Measurements from ENCODE around the gene ROBO1.

The ROBO1 gene

DNA sequence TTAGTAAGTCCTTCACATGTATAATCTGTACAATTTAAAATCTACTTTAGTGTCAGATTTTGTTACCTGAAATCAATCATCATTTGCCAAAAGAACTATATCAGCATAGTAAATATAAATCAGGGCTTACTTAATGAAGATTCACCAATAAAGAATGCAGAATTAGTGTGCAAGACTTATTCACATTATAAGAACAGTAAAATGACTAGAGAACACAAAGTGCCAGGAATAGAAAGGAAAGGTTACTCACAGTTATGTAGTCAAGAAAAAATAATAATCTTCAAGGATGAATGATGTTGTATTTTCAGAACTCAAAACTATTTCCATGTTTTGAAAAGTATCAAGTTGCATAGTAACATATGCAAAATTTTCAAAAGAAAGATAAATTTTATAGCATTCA, 891.9 kb downstream of the ROBO1 start:
- H3K9me3 Mint-ChIP-seq: no peaks in the 10 kb centered on the region
- H3K4me1 Mint-ChIP-seq (ENCODE audit: low read depth): no peaks in the 10 kb centered on the region
- no peak overlapping the region for H3K4me3 Mint-ChIP-seq
- no peak overlapping the region for H3K27ac Mint-ChIP-seq
- no peaks in the 10 kb centered on the region for H3K27me3 Mint-ChIP-seq (ENCODE audit: low read depth)
- H3K36me3 Mint-ChIP-seq (ENCODE audit: low read depth): no peaks in the 10 kb centered on the region

DNA sequence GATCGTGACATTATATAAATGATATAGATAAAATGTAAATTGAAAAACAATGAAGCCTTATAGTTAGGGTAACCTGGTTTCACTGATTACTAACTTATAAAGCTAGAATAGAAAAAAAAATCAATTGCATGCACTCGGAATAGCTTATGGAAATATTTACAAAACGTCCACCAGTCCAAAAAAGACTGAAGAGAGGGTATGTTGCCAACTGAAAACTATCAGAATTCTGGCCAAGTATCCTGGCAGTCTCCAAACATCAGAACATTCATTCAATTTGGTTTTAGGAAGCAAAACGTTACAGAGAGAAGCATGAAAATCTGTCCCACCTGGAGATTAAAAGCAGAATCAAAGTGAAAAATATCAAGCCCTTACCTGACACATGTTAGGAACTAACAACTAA, 892.4 kb downstream of the ROBO1 start:
- Mint-ChIP-seq H3K27me3 (ENCODE audit: low read depth) (no peaks in the 10 kb centered on the region), H3K36me3 (ENCODE audit: low read depth) (no peaks in the 10 kb centered on the region), H3K4me3 (no peak overlapping the region), H3K27ac (no peak overlapping the region), H3K9me3 (no peaks in the 10 kb centered on the region), H3K4me1 (ENCODE audit: low read depth) (no peaks in the 10 kb centered on the region)

DNA sequence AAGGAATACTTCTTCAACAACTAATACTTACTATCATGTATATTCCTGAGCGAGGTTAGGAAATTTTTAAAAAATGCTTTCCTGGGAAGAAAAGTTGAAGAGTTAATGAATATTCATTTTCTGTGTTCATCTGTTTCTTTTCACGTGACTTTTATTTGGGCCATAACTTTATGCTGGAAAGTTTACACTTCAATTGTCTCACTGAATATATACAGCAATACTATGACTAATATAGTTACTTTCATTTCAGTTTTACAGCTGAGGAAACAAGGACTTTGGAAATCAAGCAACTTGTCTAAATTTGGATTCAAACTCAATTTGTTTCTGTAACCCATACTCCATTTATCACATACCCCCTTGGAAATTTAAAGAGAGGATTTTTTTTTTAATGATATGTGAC, 894.2 kb downstream of the ROBO1 start:
- no peak overlapping the region for H3K4me3 Mint-ChIP-seq
- H3K27me3 Mint-ChIP-seq (ENCODE audit: low read depth): no peaks in the 10 kb centered on the region
- no peaks in the 10 kb centered on the region for H3K36me3 Mint-ChIP-seq (ENCODE audit: low read depth)
- H3K4me1 Mint-ChIP-seq (ENCODE audit: low read depth): no peaks in the 10 kb centered on the region
- H3K27ac Mint-ChIP-seq: no peak overlapping the region
- H3K9me3 Mint-ChIP-seq: no peaks in the 10 kb centered on the region

DNA sequence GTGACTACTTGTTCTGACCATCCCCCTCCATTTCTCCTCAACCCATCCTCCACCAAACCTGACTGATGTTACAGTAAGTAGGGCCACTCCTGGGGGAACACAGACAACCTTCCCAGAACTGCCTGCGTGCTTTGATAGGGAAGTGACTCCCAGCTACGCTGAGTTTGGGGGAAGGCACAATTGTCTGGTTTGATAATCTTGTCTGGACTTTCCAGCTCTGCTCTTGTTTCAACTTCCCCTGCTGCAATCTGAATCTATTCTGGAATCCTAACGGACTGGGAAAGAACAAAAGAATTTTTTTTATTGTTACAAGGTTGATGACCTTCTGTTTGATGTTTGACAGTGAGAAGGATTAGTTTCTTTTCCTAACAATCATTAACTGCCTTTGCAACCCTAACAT, 895.6 kb downstream of the ROBO1 start:
- Mint-ChIP-seq H3K9me3 (no peaks in the 10 kb centered on the region), H3K36me3 (ENCODE audit: low read depth) (no peaks in the 10 kb centered on the region), H3K27me3 (ENCODE audit: low read depth) (no peaks in the 10 kb centered on the region), H3K27ac (no peak overlapping the region), H3K4me1 (ENCODE audit: low read depth) (no peaks in the 10 kb centered on the region), H3K4me3 (no peak overlapping the region)

DNA sequence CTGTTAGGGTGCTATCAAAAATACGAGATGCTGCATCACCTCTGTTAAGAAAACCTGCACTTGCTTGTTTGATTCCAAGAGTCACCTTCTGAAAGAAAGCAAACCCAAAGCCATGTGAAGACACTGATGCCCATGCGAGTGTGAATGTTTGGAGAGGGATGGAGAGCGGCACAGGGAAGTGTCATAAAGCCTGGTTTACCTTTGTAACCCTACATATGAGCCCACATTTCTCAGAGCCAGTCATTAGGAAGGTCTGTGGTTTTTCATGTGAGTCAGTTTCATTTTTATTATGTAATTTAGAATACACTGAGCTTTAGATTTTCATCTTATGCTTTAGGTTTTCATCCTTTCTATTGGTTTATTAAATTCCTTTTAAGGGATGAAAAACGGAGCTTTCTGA, 896.8 kb downstream of the ROBO1 start:
- H3K4me3 Mint-ChIP-seq: no peak overlapping the region
- H3K4me1 Mint-ChIP-seq (ENCODE audit: low read depth): no peaks in the 10 kb centered on the region
- H3K9me3 Mint-ChIP-seq: no peaks in the 10 kb centered on the region
- H3K36me3 Mint-ChIP-seq (ENCODE audit: low read depth): no peaks in the 10 kb centered on the region
- H3K27ac Mint-ChIP-seq: no peak overlapping the region
- no peaks in the 10 kb centered on the region for H3K27me3 Mint-ChIP-seq (ENCODE audit: low read depth)

DNA sequence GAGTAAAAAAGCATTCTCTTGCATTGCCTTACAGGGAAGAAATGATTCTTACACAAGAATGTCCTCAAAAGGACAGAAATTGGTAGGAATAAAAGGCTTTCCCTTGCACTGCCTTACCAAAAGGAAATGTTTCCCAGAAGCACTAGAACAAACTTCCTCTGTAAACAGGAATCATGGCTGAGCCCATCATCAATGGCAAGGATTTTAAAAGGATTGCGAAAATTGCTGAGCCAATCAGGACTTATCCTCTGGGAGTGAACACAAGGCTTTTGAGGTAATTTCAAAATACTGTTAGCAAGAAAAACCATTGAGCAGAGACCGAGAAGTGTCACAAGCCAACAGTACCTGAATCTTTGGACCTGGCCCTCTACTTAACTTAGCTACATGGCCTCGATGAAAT, 897.3 kb downstream of the ROBO1 start:
- Mint-ChIP-seq H3K27me3 (ENCODE audit: low read depth) (no peaks in the 10 kb centered on the region), H3K27ac (no peak overlapping the region)

DNA sequence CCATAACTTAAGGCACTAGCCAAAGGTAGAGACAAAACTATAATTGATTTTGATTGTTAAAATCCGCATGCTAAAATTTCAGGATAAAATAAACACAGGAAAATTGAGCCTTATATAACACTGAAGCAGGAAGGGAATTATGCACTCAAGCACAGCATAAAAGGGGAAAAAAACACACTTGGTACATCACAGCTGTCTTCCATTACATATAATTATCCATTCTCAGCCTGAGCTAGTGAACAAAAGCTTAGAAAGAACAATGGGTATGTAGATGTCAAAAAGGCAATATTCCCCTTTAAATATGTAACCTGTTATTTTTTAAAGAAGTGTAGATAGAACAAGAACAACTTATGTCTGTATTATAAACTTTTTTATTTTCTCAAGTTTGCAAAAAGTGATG, 899.2 kb downstream of the ROBO1 start:
- Mint-ChIP-seq H3K27me3 (ENCODE audit: low read depth) (no peaks in the 10 kb centered on the region), H3K4me3 (no peak overlapping the region), H3K9me3 (no peaks in the 10 kb centered on the region), H3K27ac (no peak overlapping the region), H3K4me1 (ENCODE audit: low read depth) (no peaks in the 10 kb centered on the region), H3K36me3 (ENCODE audit: low read depth) (no peaks in the 10 kb centered on the region)

More for the DNA sequence above, 897.3 kb downstream of the ROBO1 start:
- no peaks in the 10 kb centered on the region for H3K4me1 Mint-ChIP-seq (ENCODE audit: low read depth)
- no peaks in the 10 kb centered on the region for H3K9me3 Mint-ChIP-seq
- no peak overlapping the region for H3K4me3 Mint-ChIP-seq
- H3K36me3 Mint-ChIP-seq (ENCODE audit: low read depth): no peaks in the 10 kb centered on the region

DNA sequence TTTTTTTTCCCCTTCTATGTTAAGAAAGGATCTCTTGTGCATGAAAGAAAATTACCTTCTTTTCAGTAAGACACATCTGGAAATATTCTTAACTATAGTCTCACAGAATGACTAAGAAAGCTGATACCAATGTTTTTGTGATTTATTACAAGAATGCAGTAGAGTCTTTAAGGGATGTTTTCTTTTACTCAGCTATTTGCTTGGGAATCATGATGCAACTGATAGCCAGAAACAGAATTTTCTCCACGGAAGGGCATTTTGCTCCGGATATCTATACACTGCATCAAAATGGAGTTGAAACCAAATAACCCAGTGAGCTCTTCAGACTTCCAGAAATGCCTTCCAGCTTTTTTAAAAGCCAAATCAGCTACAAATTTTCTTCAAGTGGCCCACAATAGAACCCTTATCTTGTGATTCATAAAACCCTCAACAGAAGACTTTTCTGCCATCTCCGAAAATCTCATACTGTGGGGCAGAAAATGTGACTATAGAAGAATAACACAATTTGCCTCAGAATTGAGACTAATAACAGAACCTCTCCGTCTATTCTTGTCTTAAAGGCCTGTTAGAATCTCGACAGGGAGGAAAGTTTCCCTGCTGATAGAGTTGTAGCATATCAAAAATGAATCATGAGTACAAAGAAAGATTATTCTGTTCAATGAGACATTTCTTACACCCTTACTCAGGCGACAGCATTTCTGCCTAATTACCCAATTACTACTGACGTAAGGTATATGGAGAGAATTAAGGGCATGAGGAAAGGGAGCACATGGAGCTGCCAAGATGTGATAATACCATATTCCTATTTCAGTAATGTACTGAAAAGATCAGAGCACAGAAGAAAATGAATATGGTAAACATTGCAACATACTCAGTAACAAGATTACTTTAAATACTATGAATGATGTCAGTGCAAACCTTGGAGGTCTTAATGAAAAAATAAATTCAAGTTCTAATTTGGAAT, 900.1 kb downstream of the ROBO1 start:
- H3K27ac Mint-ChIP-seq: no peak overlapping the region
- no peak overlapping the region for H3K4me3 Mint-ChIP-seq
- no peaks in the 10 kb centered on the region for H3K4me1 Mint-ChIP-seq (ENCODE audit: low read depth)
- no peaks in the 10 kb centered on the region for H3K9me3 Mint-ChIP-seq
- H3K27me3 Mint-ChIP-seq (ENCODE audit: low read depth): no peaks in the 10 kb centered on the region
- H3K36me3 Mint-ChIP-seq (ENCODE audit: low read depth): no peaks in the 10 kb centered on the region

DNA sequence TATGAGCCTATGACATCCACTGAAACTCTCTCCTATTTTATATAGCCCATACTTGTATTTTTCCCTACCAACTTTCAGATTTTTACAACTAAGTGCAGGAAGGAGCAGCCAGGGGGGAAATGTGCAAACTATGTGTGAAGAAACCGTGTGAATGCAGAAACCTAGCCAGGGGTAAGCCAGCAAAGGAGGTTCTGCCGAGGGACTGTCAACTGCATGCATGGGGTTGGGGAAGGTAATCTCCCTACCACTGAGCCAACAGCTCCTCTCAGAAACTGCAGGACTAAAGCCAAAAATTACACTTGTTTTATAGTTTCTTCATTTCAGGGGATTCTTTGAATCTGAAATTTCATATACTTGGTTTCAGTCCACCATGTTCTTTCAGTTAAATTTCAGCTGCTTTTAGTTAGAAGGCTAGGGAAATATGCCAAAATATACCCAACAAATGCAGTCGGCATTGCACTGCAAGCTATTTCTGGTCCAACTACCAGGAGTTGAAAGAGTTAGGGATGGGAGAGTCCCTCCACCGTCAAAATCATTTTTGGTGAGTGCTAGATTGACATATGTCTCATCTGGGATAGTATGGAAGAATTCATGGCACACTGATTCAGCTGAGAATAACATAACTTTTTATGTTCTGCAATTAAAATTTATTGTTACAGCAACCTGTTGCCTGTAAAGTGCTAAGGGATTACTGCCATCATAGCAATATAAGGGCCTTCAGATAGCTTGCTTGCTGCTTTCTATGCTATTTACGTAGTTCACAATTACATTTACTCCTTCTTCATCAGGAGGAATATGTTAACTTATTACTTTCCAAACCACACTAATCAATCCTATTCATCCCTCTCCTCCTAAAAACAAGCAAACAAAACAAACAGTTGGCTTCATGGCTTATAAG, 904.2 kb downstream of the ROBO1 start:
- H3K27me3 Mint-ChIP-seq (ENCODE audit: low read depth): no peaks in the 10 kb centered on the region
- H3K36me3 Mint-ChIP-seq (ENCODE audit: low read depth): no peaks in the 10 kb centered on the region
- peaks cover 12% of the 10 kb centered on the region for H3K9me3 Mint-ChIP-seq
- no peak overlapping the region for H3K27ac Mint-ChIP-seq
- H3K4me3 Mint-ChIP-seq: no peak overlapping the region
- H3K4me1 Mint-ChIP-seq (ENCODE audit: low read depth): no peaks in the 10 kb centered on the region

DNA sequence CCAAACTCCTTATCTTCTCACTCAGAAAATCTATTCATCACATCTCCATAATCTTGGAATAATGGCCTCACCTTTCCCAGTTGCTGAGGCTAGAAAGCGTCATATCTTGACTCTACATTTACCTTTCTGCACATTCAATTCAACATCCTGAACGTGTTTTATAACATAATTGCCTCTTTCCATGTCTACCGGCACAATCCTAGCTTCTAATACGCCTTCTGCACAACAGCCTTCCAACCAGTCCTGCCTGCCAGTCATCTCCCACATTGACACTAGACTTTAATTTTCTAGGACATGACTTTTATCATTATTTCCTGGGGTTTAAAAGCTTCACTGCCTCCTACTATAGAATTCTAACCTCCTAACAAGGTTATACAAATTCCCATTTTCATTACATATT, 906.6 kb downstream of the ROBO1 start:
- Mint-ChIP-seq H3K27ac (no peak overlapping the region), H3K27me3 (ENCODE audit: low read depth) (no peaks in the 10 kb centered on the region), H3K4me3 (no peak overlapping the region), H3K9me3 (peaks cover 12% of the 10 kb centered on the region), H3K4me1 (ENCODE audit: low read depth) (no peaks in the 10 kb centered on the region), H3K36me3 (ENCODE audit: low read depth) (no peaks in the 10 kb centered on the region)

DNA sequence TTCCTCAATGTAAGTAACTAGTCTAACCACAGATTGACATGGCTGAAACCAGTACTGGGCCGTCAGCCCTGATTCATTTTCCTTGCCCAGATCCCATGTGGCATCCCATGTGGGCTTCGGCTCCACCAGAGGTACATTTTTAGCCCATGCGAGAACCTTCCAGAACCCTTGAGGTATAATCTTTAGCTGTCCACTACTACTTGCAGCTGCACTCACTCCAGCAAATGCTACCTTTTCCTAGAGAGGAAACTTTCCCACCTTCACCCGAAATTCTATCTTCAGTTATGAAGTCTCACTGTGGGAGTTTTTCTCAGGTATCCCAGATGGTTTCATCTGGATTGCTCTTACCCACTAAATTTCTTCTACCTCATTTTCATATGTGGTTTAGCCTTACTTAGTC, 907.2 kb downstream of the ROBO1 start:
- H3K27me3 Mint-ChIP-seq (ENCODE audit: low read depth): no peaks in the 10 kb centered on the region
- H3K9me3 Mint-ChIP-seq: peaks cover 12% of the 10 kb centered on the region
- H3K4me3 Mint-ChIP-seq: no peak overlapping the region
- H3K27ac Mint-ChIP-seq: no peak overlapping the region
- H3K36me3 Mint-ChIP-seq (ENCODE audit: low read depth): no peaks in the 10 kb centered on the region
- H3K4me1 Mint-ChIP-seq (ENCODE audit: low read depth): no peaks in the 10 kb centered on the region

DNA sequence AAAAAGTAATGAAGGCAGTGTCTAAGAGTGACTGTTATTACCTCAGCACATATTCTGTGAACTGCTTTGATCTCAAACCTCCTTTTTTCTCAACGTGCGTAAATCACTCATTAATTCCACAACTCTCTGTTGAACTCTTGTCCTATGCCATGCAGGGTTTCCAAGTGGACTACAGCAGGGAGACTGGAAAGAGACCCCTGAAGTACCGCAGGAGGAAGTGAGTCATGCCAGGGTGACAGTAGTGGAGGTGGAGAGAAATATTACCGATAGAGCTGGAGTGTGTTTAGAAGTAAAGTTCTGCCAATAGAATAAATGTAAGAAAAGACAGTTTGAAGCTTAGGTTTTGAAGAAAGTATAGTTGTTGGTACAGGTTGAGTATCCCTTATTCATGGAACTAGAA, 908.9 kb downstream of the ROBO1 start:
- Mint-ChIP-seq H3K27me3 (ENCODE audit: low read depth) (no peaks in the 10 kb centered on the region), H3K27ac (no peak overlapping the region), H3K4me1 (ENCODE audit: low read depth) (no peaks in the 10 kb centered on the region), H3K36me3 (ENCODE audit: low read depth) (no peaks in the 10 kb centered on the region), H3K9me3 (peaks cover 12% of the 10 kb centered on the region), H3K4me3 (no peak overlapping the region)

DNA sequence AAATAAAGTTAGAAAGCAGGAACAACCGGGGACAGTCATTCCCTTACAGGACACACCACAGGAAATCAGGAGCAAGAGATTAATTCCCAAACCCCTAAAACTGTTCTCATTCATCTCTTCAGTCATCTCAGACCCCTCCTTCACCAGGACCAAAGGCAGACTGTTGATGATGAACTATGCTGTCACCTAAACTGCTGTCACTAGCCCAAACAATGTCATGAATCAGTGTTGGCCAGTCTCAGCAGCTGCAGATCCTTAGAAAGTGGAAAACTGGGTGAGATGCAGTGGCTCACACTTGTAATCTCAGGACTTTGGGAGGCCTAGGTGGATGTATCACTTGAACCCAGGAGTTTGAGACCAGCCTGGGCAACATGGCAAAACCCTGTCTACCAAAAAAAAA, 909.6 kb downstream of the ROBO1 start:
- H3K27me3 Mint-ChIP-seq (ENCODE audit: low read depth): no peaks in the 10 kb centered on the region
- no peaks in the 10 kb centered on the region for H3K4me1 Mint-ChIP-seq (ENCODE audit: low read depth)
- no peak overlapping the region for H3K27ac Mint-ChIP-seq
- H3K4me3 Mint-ChIP-seq: no peak overlapping the region
- no peaks in the 10 kb centered on the region for H3K36me3 Mint-ChIP-seq (ENCODE audit: low read depth)
- peaks cover 12% of the 10 kb centered on the region for H3K9me3 Mint-ChIP-seq

DNA sequence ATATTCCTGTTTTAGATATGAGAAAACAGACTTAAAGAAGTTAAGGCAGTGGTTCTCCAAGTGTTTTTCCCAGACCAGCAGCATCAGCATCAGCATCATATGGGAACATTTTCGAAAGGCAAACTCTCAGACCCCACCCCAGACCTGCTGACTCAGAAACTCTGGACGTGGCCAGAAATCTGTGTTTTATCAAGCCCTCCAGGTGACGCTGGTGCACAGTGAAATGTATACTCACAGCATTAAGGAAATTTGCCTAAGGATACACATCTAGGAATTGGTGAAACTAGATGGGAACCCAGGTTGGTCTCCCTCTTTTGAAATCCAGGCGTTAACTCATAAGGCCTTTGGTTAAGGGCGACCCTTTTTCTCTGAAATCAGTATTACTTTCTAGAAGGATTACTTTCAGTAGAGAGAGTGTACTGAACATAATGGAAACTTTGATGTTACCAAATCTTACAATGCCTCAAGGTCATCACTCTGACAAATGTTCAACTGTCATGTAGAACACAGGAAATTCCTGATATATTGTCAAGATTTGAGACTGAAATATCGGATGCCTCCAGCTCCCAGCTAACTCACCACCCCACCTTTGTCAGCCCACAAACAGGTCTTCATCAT, 910.2 kb downstream of the ROBO1 start:
- H3K4me3 Mint-ChIP-seq: no peak overlapping the region
- no peaks in the 10 kb centered on the region for H3K36me3 Mint-ChIP-seq (ENCODE audit: low read depth)
- peaks cover 12% of the 10 kb centered on the region for H3K9me3 Mint-ChIP-seq
- no peak overlapping the region for H3K27ac Mint-ChIP-seq
- H3K27me3 Mint-ChIP-seq (ENCODE audit: low read depth): no peaks in the 10 kb centered on the region
- no peaks in the 10 kb centered on the region for H3K4me1 Mint-ChIP-seq (ENCODE audit: low read depth)
